Keratinocyte (primary cell): ENCODE data around the gene SLC25A40. TPM values are rescaled to one million over a fixed set of nuclear protein-coding genes. Genes with fewer than 3 reads are reported as not detected.

Source experiments
- DNase-seq: peaks from one replicate; pipeline ENCODE4 v3.0.0-alpha.2; 2011; ENCODE audit warnings: low read depth, missing footprints, low spot score
- FAIRE-seq: peaks from 2 replicates; lab custom pipeline; 2011; peaks lifted over from hg19 to GRCh38; lab: Jason Lieb, UNC
- H2AFZ ChIP-seq: 2 replicates; pipeline ENCODE4 v1.6.0; 2012; ENCODE audit warnings: low read length, control low read depth, inconsistent platforms; ENCODE audit not compliant: control insufficient read depth
- H3K27ac ChIP-seq: 2 replicates; pipeline ENCODE4 v1.5.1; 2011; ENCODE audit warnings: low read length; ENCODE audit not compliant: control insufficient read depth, insufficient read depth
- H3K27me3 ChIP-seq: 3 replicates; pipeline ENCODE4 v1.6.0; 2011; ENCODE audit warnings: low read length; ENCODE audit not compliant: control insufficient read depth, insufficient read depth; ENCODE audit errors: extremely low read depth
- H3K36me3 ChIP-seq, 2 experiments: 2 replicates in 1 of 2; 3 replicates in 1 of 2; pipeline ENCODE4 v1.5.1; 2011; ENCODE audit warnings: low read length in 2 of 2, mild to moderate bottlenecking in 1 of 2; ENCODE audit not compliant: control insufficient read depth in 2 of 2, insufficient read depth in 2 of 2; ENCODE audit errors: extremely low read depth in 1 of 2
- H3K4me1 ChIP-seq: 3 replicates; pipeline ENCODE4 v1.5.1; 2011; ENCODE audit warnings: low read length; ENCODE audit not compliant: control insufficient read depth, insufficient read depth; ENCODE audit errors: extremely low read depth
- H3K4me2 ChIP-seq: 3 replicates; pipeline ENCODE4 v1.6.0; 2011; ENCODE audit warnings: low read depth, low read length; ENCODE audit not compliant: control insufficient read depth, insufficient read depth; ENCODE audit errors: extremely low read depth
- H3K4me3 ChIP-seq, 3 experiments: fragments of 200-600 bp in 1 of 3; sonication (generic) in 1 of 3; 2 replicates in 2 of 3; 3 replicates in 1 of 3; pipeline ENCODE4 v1.5.1; 2011 to 2016; ENCODE audit warnings: low read length in 3 of 3, mild to moderate bottlenecking in 3 of 3, control low read depth in 2 of 3, inconsistent platforms in 1 of 3, low read depth in 1 of 3, mixed read lengths in 1 of 3, mixed run types in 1 of 3, moderate library complexity in 1 of 3; ENCODE audit not compliant: control insufficient read depth in 2 of 3, insufficient read depth in 2 of 3; ENCODE audit errors: extremely low read depth in 1 of 3
- H3K79me2 ChIP-seq: 2 replicates; pipeline ENCODE4 v1.6.0; 2012; ENCODE audit warnings: low read length; ENCODE audit not compliant: control insufficient read depth, insufficient read depth
- H3K9ac ChIP-seq: 3 replicates; pipeline ENCODE4 v1.6.0; 2011; ENCODE audit warnings: low read length; ENCODE audit not compliant: control insufficient read depth, insufficient read depth; ENCODE audit errors: extremely low read depth
- H3K9me1 ChIP-seq: 3 replicates; pipeline ENCODE4 v1.6.0; 2011; ENCODE audit warnings: low read length; ENCODE audit not compliant: control insufficient read depth, insufficient read depth; ENCODE audit errors: extremely low read depth
- H3K9me3 ChIP-seq: 2 replicates; pipeline ENCODE4 v1.5.1; 2012; ENCODE audit warnings: low read depth, low read length; ENCODE audit not compliant: control insufficient read depth
- H4K20me1 ChIP-seq: 3 replicates; pipeline ENCODE4 v1.6.0; 2011; ENCODE audit warnings: low read length; ENCODE audit not compliant: control insufficient read depth, insufficient read depth; ENCODE audit errors: extremely low read depth
- CTCF ChIP-seq, 3 experiments: IDR thresholded peaks in 1 of 3; conservative IDR thresholded peaks in 1 of 3; optimal IDR thresholded peaks in 1 of 3; 2 replicates in 2 of 3; 3 replicates in 1 of 3; pipeline versions ENCODE3 to v1.5.1; 2011; ENCODE audit warnings: low read length in 3 of 3, mild to moderate bottlenecking in 3 of 3, moderate library complexity in 2 of 3, control low read depth in 1 of 3, inconsistent platforms in 1 of 3; ENCODE audit not compliant: insufficient read depth in 2 of 3; ENCODE audit errors: extremely low read depth in 1 of 3
- EZH2 ChIP-seq: IDR thresholded peaks from one replicate; pipeline ENCODE4 v1.6.1; 2012; ENCODE audit warnings: inconsistent platforms, mild to moderate bottlenecking, low read length, moderate library complexity
- dilution Hi-C: fragments of 300-500 bp; cut with MboI; formaldehyde crosslinking; loops from one replicate; pipeline ENCODE4 v1.7.0; 2020; ENCODE audit warnings: low sequenced_read_pairs; ENCODE audit not compliant: extremely low pct_ligation_motif_present
- polyA plus RNA-seq, 5 experiments: library from polyadenylated mRNA; depleted of rRNA in 3 of 5; stranded (reverse) in 3 of 5; stranded (forward) in 1 of 5; unstranded in 1 of 5; fragments of >200 nt; gene quantifications; 1 replicate in 1 of 5; 2 replicates in 3 of 5; 3 replicates in 1 of 5; pipeline versions ENCODE4 v1.2.1 to v1.2.3, GENCODE V29; 2011 to 2012; ENCODE audit warnings: missing spikeins in 2 of 5, low read depth in 1 of 5, low replicate concordance in 1 of 5

The SLC25A40 gene
- polyA plus RNA-seq, 1 donor (not counting 4 experiments of a cell fraction or from before 2014, with no cell fraction given): 8.3 TPM

DNA sequence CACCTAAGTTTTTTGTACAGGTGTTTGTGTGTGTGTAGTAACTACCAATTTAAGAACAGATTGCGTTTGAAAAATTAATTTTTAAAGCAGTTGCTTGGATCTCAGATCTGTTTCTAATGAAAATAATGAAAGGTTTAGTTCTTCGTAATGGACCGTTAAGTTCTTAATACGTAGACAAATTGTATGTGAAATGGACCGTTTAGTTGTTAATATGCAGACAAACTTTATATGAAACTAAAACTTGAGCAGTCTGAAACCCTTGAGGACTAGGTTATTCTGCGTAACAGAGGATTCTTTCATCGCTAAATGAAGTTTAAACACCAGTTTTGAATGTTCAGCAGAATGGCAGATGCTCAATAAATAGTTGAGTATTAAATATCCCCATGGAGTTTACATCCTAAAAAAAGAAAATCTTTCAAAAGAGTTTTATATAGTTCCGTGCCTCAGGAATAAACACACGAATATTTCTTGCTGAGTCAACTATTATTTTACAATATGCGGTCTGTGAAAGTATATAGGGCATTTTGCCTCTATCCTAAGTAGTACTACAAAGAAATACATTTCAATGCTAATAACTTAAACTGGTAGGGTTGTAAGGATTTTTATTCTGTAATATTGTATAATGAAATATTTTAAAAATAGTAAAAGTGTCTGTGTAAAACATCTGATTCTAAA, 1.3 kb upstream of the SLC25A40 start:
- H3K9me1 ChIP-seq: no peaks in the 10 kb centered on the region
- H3K4me1 ChIP-seq: peaks cover 9% of the 10 kb centered on the region
- no peak for TF ChIP-seq EZH2
- no peak for TF ChIP-seq CTCF (optimal IDR thresholded peaks at IDR 0.05 in 1 of 3, IDR thresholded peaks at IDR 0.05 in 1 of 3, conservative IDR thresholded peaks at IDR 0.05 in 1 of 3; ENCODE audit: extremely low read depth in 1 of 3, insufficient read depth in 2 of 3, low read length in 3 of 3)
- peak overlapping the region; percentile 88 for H2AFZ ChIP-seq
- H3K36me3 ChIP-seq: peaks cover 0 to 12% of the 10 kb centered on the region in 2 experiments
- H3K79me2 ChIP-seq: peaks cover 87% of the 10 kb centered on the region
- H3K27me3 ChIP-seq: no peaks in the 10 kb centered on the region
- peak overlapping the region; percentile 90 for H3K4me2 ChIP-seq
- DNase-seq: no peak
- peak overlapping the region; percentile 86 to 98 (median 98) for H3K4me3 ChIP-seq
- H3K9me3 ChIP-seq: no peaks in the 10 kb centered on the region
- H4K20me1 ChIP-seq: no peaks in the 10 kb centered on the region
- no peak for FAIRE-seq
- H3K9ac ChIP-seq: peak overlapping the region; percentile 96
- dilution Hi-C loops: no loop called here
- peak overlapping the region; percentile 93 for H3K27ac ChIP-seq

DNA sequence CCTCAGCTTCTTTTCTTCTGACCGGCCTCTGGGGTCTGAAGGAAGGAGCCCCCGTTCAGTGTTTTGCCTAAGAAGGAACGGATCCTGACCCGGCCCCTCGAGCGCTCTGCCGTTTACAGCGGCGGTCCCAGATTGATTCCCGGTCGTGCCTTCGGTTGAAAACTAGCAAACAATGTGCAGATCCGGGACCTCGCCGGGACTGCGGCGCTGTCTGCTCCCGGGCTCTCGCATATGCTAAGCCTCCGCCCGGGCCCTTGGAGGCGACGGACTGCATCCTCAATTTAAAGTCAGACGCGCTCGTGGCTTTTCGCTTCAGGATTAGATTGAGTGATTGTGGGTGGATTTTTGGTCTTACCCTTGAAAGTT, 692 bp upstream of the SLC25A40 start:
- dilution Hi-C loops: no loop called here
- TF ChIP-seq CTCF (optimal IDR thresholded peaks at IDR 0.05 in 1 of 3, IDR thresholded peaks at IDR 0.05 in 1 of 3, conservative IDR thresholded peaks at IDR 0.05 in 1 of 3; ENCODE audit: extremely low read depth in 1 of 3, insufficient read depth in 2 of 3, low read length in 3 of 3) (no peak), EZH2 (no peak)
- DNase-seq (no peak), FAIRE-seq (no peak)
- no peaks in the 10 kb centered on the region for H3K27me3 ChIP-seq
- H3K9me3 ChIP-seq: no peaks in the 10 kb centered on the region
- no peaks in the 10 kb centered on the region for H3K9me1 ChIP-seq
- H4K20me1 ChIP-seq: no peaks in the 10 kb centered on the region
- peak overlapping the region; percentile 93 for H3K27ac ChIP-seq
- peak overlapping the region; percentile 90 for H3K4me2 ChIP-seq
- peak overlapping the region; percentile 86 to 98 (median 98) for H3K4me3 ChIP-seq
- H2AFZ ChIP-seq: peak overlapping the region; percentile 88
- H3K9ac ChIP-seq: peak overlapping the region; percentile 96
- peaks cover 0 to 12% of the 10 kb centered on the region in 2 experiments for H3K36me3 ChIP-seq
- H3K79me2 ChIP-seq: peaks cover 85% of the 10 kb centered on the region
- H3K4me1 ChIP-seq: peaks cover 9% of the 10 kb centered on the region
